ENCODE results near the gene ABCB8.
A peak's percentile ranks its signal among the peaks of the same experiment; 100 is the strongest.

ABCB8 gene

DNA sequence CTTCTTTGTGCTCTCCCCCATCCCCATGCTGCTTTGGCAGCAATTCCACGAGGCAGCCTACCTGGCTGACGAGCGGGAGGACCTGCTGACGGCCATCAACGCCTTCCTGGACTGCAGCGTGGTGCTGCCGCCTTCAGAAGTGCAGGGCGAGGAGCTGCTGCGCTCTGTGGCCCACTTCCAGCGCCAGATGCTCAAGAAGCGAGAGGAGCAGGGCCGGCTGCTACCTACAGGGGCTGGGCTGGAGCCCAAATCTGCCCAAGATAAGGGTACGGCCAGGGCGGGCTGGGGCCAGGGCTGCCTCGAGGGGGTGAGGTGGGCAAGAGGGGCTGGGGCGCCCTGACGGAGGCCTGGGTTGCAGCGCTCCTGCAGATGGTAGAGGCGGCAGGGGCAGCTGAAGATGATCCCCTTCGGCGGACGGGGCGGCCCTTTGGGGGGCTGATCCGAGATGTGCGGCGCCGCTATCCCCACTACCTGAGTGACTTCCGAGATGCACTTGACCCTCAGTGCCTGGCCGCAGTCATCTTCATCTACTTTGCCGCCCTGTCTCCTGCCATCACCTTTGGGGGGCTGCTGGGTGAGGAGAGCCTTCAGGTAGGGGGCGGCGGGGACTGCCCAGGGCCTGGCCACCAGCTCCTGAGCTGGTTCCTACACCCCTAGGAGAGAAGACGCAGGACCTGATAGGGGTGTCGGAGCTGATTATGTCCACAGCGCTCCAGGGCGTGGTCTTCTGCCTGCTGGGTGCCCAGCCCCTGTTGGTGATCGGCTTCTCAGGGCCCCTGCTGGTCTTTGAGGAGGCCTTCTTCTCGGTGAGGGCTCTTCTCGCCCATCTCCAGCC, 43.0 kb downstream of the ABCB8 start:
- no peak for DNase-seq (ENCODE audit: low read depth in 2 of 2)

DNA sequence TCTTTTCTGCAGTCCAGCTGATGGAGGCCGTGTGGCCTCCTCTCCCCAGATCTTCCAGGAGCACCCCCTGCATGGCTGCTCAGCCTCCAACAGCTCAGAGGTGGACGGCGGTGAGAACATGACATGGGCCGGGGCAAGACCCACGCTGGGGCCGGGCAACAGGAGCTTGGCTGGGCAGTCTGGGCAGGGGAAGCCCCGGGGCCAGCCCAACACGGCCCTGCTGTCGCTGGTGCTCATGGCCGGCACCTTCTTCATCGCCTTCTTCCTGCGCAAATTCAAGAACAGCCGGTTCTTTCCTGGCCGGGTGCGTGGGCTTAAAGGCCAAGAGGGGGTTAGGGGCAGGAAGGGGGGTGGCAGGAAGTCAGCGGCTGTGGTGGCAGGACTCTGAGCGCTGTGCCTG, 45.7 kb downstream of the ABCB8 start:
- DNase-seq (ENCODE audit: low read depth in 2 of 2) = no peak

DNA sequence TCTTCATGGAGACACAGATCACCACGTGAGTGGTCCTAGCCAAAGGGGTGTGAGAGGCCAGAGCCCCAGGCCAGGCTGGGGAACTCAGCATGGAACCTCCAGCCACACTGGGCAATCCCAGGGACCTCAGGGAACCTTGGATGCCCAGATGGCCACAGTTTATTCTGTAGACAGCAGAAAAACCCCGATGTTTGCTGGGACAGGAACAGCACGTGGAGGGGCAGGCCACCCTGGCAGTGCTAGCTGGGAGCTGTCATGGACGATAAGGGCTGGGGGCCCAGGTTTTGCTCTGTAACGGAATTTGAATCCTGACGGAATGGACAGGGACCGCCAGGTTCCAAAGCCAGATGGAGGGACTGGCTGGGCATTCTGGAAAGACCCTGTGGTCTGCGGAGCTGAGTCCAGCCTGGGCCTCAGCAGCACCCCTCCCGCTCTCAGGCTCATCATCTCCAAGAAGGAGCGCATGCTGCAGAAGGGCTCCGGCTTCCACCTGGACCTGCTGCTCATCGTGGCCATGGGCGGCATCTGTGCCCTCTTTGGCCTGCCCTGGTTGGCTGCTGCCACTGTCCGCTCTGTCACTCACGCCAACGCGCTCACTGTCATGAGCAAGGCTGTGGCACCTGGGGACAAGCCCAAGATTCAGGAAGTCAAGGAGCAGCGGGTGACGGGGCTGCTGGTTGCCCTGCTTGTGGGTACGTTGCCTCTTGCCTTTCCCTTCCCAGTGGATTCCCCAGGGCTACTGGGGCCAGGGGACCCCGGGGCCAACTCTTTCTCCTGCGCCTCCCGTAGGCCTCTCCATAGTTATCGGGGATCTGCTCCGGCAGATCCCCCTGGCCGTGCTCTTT, 46.8 kb downstream of the ABCB8 start:
- DNase-seq (ENCODE audit: low read depth in 2 of 2) = no peak

DNA sequence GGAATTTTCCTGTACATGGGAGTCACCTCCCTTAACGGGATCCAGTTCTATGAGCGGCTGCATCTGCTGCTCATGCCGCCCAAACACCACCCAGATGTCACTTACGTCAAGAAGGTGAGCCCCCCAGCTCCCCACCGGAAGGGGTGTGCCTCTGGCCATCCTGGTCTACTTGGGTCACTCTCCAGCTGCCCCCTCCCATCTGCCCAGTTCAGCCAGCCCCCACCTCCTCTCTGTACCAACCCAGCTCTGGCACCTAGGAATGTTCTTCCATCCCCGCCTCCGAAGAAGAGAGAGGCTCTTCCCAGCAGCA, 47.4 kb downstream of the ABCB8 start:
- no peak for DNase-seq (ENCODE audit: low read depth in 2 of 2)

DNA sequence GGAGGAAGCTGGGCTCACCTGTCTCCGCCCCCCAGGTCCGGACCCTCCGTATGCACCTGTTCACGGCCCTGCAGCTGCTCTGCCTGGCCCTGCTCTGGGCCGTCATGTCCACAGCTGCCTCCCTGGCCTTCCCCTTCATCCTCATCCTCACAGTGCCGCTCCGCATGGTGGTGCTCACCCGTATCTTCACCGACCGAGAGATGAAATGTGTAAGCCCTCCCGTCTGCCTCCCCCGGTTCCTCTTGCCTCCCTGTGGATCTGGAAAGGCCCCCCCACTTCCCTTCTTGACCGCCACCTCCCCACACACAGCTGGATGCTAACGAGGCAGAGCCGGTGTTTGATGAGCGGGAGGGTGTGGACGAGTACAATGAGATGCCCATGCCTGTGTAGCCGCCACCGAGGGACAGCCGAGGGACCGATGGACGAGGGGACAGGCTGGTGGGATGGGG, 47.8 kb downstream of the ABCB8 start:
- DNase-seq (ENCODE audit: low read depth in 2 of 2) = no peak

DNA sequence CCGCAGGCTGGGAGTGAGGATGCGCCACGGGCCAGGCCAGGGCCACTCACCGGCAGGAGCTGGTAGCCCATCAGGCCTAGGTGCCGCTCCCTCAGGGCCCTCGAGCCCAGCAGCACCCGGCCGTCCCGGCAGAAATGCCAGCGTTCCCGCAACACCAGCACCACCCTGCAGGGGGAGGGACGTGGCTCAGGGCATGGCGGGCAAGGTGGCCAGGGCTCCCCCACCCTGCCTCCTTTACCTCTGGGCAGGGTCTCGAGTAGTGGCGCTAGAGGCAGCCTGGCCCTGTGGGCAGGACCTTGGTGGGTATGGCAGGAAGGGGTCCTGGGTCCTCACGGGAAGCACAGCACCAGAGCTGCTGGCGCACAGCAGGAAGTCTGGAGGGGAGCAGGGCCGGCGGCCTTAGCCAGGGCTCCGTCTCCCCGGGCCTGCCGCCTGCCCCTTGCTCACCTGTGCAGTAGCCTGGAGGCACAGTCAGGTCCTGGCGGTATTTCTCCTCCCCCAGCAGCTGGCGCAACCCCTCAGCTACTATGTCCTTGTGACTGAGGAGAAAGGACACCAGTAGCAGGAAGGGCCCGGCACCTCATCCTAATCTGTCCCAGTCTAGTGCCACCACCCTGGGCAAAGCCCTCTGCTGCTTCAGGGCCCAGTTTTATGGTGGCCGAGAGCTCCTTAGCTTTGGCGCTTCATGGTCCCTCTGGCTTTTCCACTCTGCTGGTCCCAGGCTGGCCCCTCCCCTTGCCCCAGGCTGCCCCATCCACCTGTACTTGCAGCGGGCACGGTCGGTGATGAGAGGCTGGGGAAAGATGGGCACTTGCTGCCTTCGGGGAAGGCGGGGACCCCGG, 48.8 kb downstream of the ABCB8 start:
- DNase-seq (ENCODE audit: low read depth in 2 of 2) = no peak

DNA sequence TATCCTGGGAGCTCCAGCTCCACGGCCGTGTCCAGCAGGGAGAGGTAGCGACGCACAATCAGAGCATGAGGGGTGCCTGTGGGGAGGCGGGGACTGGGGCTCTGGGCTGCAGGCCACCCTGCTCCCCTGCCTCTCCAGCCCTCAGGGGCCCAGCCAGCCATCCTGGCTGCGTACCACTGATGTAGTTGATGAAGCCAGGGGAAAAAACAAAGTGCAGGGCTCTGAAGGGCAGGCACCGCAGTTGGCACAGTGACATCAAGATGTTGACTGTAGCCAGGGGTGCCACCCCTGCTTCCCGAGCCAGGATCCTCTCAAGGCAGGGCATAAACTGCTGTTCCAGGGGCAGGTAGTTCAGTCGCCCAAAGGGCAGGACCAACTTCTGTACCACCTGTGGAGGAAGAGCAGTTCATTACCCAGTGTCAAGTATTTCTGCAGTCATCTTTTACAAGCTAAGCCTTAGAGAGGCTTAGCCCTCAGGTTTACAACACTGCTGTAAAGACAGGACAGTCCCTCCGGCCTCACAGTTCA, 49.5 kb downstream of the ABCB8 start:
- DNase-seq (ENCODE audit: low read depth in 2 of 2) = no peak

DNA sequence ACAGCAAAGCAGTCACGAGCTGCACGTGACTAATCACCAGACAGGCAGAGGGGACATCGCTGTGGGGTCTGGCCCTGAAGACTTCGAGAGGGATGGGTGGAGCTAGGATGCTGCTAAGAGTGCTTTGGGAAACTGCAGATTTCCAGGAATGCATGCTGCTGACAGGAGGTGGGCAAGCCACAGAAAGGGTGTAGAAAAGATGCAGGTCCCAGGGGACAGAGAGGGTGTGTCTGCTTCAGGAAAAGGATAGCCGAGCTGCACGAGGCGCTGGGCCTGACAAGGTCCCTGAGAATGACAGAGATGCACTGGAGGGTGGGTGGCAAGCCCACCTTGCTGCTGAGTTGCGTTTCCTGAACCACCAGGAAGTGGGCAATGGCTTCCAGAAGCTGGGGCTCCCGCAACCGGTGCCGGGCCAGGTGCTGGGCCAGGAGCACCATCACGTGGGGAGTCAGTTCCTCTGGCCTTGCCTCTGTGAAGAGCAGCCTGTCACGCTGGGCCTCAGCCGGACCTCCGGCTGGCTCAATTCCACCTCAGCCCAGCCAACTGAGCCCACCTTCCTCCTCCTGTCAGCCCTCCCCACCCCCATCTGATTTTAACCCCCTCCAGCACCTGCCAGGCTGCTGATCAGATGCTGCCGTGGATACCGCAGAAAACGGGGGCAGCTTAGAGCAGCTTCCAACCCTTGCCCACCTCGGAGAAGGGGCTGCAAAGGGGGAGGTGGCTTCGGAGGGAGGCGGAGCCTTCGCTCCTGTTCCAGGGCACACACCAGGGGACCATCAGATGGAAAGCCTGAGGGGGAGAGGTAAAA, 50.2 kb downstream of the ABCB8 start:
- no peak for DNase-seq (ENCODE audit: low read depth in 2 of 2)

DNA sequence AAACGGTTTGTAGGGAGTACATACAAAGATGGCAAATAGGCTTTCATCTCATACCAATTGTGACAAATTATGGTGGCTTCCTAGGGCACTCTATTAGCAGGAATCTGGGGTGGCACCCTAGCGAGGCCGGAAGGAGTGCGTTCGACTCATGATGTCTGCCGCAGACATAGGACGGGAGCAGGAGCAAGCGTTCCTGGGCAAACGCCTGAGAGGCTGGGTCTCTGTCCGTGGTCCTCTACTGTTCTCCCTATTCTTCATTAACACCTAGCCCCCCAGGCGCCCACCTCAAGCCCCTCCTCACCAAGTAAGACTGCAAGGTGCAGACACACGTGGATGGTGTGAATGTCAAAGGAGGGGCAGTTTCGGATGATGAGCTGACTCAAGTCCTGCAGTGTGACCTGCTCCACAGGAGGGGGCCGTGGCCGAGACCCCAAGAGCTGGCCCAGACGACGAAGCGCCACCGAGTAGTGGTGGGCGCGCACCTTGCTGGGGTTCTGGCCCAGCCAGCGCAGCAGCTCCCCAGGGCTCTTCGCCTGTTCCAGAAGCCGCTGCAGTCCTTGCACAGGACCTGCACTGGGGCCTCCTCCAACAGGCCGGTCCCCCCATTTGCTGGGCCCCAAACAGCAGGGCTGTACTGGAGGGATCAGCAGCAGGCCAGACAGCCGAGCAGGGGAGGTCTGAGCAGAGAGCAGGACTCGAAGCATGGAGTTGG, 51.1 kb downstream of the ABCB8 start:
- DNase-seq (ENCODE audit: low read depth in 2 of 2) = no peak

DNA sequence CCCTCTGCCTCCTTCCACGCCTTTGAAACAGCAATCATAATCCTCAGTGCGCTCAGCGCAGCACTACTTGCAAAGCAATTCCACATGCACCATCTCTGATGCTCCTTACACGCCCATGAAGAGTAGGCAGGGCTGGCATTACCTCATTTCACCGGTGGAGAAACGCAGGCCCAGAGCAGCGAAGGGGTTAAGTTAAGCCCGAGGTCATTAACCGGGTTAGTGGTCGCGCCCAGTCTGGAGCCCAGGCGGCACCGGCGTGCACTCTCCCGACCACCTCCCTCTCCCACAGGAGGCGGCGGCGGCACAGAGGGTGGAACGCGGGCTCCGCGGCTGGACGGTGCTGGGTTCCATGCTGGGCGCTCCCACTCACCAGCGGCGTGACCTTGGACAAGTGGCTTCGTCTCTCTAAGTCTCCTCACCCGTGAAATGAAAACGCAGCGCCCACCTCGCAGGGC, 51.8 kb downstream of the ABCB8 start:
- no peak for DNase-seq (ENCODE audit: low read depth in 2 of 2)

DNA sequence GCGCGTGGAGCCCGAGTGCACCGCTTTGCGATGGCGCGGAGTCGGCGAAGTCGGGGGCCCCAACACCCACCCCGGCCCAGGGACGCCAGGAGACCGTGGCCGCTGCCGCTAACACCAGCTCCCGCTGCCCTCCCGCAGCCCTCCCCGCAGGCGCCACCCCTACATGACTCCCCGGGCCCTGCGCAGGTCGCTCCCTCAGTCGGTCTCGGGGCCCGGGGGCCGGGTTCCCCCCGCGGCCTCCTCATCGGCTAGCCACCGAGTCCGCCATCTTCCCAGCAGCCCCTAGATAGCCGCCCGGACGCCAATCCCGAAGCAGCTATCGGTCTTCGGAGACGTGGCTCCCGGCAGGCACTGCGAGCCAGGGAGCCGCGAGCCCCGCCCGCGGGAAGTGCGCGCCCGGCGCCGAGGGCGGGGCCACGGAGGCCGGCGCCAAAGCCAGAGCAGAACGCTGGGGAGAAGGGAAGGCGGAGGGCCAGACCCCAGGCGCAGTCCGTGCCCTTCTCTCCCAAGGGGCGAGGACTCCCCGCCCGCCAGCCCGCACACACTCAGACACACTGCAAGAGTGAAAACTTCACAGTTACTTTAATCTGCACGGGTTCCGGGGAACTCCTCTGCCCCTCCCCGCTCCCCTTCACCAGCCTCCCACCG, 52.4 kb downstream of the ABCB8 start, which contains the start of gene FASTK:
TSS of gene FASTK (minus strand) at position 288 of the 648 bp plus-strand sequence. CDS start at position 245, 43 bp downstream.
- DNase-seq (ENCODE audit: low read depth in 2 of 2) = peak; percentile 75 to 77

DNA sequence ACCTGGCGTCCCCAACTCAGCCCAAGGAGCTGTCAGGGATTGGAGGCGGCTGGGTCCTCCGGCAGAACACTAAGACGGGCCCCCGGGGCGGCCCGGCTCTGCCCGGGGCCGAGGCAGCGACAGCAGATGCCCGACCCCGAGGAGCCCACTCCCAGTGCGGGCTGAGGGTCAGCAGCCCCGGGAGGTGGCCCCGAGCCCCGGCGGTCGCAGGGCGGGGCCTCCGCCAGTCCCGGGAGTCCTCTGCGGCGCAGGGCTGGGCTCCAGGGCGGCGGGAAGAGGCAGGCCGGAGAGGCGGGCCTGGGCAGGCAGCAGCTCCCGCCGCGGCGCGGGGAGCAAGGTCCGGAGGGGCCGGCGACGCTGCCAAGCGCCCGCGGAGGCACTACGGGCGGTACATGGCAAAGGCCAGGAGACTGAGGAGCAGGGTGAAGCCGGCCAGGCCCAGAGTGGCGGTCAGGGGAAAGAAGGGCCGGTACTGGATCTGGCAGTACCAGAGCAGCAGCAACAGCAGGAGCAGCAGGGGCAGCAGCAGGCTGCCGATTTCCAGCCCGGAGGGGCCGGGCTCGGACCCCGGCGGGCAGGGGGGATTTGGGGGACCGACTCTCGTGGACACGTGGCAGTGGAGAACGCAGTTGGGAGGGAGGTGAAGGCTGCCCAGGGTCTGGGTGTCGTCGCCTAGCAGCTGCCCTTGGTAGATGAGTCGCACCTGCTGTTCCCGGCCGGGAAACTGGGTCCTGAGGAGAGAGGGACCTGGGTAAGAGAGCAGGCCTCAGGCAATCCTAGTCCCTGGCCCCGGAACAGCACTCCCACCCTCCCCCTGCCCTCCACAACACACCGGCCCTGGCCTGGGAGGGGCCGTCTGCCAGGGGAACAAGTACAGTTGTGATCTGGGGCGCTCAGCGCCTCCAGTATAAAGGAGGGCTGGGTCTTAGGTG, 53.2 kb downstream of the ABCB8 start:
- DNase-seq (ENCODE audit: low read depth in 2 of 2) = no peak

DNA sequence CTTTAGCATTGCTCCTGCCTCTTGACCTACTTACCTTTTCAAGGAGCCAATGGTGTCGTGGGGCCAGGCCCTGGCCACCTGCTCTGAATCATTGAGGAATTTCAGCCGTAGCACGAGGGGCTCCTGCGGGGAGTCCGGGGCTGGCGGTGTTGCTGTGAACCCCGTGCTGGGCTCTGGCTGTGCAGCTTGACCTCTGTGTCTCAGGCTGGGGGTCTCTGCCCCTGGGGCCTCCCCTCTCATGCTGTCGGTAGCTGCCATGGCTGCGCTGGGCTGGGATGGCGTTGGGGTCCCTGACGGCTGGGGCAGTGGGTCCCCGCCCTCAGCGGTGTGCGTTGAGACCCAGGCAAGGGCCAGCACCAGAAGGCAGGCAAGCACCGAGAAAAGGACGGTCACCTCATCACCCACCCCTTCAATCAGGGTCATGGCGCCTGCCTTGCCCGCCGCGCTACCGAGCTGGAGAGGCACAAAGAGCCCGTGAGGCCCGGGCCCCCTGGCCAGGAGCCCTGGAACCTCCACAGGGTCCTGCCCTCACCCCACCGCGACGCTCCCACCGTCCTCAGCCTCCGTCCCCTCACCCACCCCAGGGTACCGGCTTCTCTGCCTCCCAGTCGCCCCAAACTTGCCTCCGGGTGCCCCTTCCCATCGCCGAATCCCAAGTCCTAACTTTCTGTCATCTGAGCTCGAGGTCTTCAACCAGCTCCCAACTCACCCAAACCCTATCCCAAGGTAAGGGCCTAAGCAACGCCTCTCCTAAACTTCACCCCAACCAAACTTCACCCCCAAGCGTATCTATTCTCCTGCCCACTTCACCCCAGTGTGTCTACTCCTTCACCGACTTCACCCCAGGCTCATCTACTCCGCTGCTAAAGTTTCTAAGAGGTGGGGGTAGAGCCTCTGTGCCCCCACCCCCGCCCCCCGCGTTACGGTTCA, 54.2 kb downstream of the ABCB8 start:
- DNase-seq (ENCODE audit: low read depth in 2 of 2) = no peak

DNA sequence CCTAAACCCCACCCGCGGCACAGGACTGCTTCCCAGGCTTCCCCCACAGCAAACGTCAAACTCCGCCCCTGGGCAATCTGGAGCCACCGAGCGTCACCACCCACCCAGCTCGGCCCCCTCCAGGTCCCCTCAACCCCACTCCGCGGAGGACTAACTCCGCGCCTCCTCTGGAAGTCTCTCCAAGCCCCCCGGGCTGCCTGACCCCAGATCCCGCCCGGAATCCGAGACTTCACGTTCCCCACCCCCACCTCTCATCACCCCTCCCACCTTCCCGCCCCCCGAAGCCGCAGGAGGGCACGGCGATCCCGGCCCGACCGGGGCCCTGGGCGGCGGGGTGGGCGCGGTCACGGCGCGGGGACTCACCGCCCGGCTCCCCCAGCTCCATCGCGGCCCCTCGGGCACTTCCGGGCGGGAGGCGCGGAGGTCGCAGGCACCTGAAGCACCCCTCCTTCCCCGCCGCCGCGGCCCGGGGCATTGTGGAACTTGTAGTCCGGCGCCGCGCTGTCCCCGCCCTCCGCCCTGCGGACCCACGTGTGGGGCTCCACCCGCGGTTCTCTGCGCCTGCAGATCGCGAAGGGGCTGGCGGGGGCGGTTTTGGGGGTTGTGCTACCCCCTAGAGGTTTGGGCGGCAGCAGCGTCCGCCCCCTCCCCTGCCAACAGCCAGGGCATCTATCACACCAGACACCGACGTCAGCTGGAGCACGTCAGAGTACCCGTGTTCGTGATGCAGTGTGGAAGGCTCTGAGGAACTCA, 55.0 kb downstream of the ABCB8 start, which contains the start of gene TMUB1:
TSS of gene TMUB1 (minus strand) at position 423 of the 753 bp plus-strand sequence. CDS start 930 bp downstream, outside the sequence.
- DNase-seq (ENCODE audit: low read depth in 2 of 2) = peak; percentile 73 to 75

DNA sequence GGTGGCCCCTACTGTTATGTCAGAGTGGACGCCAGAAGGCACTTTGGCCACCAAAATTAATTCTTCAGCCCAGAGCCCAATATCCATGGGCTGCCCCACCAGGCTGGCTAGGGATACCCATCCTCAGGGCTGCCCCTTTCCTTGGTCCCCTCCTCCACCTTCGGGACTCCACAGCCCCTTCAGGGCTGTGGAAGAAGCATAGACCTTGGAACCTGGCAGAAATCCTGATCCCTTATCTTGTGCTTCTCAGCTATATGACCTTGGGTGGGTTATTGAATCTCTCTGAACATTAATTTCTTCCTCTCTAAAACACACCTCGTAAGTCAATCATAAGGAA, 55.5 kb downstream of the ABCB8 start:
- no peak for DNase-seq (ENCODE audit: low read depth in 2 of 2)

DNA sequence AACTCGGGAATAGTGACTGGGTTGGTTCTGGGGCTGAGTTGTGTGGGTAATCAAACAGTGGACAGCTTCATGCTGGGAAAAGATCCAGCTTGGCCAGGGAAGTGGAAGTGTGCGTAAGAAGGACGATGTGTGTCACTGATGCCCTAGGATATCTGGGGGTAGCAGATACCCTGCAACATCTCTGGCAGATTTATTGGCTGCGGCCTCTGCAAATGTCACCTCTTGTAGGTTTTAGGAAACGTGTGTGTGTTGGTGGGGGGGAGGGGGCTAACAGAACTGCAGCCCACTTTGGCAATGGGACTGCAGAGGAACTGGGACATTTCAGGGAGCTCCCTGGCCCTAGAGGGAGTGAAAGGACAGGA, 57.1 kb downstream of the ABCB8 start:
- DNase-seq (ENCODE audit: low read depth in 2 of 2) = no peak
